Nephron (organoid): ENCODE measurements around the gene ERAP2.

Experiments used
- H3K27ac Mint-ChIP-seq, 3 experiments: 2 replicates each; pipeline ENCODE4 v1.8.0; 2020; ENCODE audit warnings: mixed read lengths in 3 of 3, mild to moderate bottlenecking in 2 of 3, moderate library complexity in 1 of 3
- H3K27me3 Mint-ChIP-seq: 2 replicates; pipeline ENCODE4 v1.8.0; 2021; ENCODE audit warnings: low read depth, mild to moderate bottlenecking, moderate library complexity, mixed read lengths
- H3K36me3 Mint-ChIP-seq: 2 replicates; pipeline ENCODE4 v1.8.0; 2020; ENCODE audit warnings: low read depth, mixed read lengths
- H3K4me1 Mint-ChIP-seq: 2 replicates; pipeline ENCODE4 v1.8.0; 2020; ENCODE audit warnings: mixed read lengths
- H3K4me3 Mint-ChIP-seq, 3 experiments: 2 replicates each; pipeline ENCODE4 v1.8.0; 2020; ENCODE audit warnings: mild to moderate bottlenecking in 3 of 3, mixed read lengths in 3 of 3, moderate library complexity in 2 of 3
- H3K9me3 Mint-ChIP-seq: 2 replicates; pipeline ENCODE4 v1.8.0; 2020; ENCODE audit warnings: mixed read lengths
- TF ChIP-seq, protein P1 (sequence below), 3 experiments: fragments of 200-600 bp; sonication (generic); IDR thresholded peaks; one replicate each; pipeline ENCODE4 v1.5.0; 2021; ENCODE audit warnings: antibody characterized with exemption in 3 of 3; ENCODE audit not compliant: unreplicated experiment in 3 of 3

ERAP2 gene

DNA sequence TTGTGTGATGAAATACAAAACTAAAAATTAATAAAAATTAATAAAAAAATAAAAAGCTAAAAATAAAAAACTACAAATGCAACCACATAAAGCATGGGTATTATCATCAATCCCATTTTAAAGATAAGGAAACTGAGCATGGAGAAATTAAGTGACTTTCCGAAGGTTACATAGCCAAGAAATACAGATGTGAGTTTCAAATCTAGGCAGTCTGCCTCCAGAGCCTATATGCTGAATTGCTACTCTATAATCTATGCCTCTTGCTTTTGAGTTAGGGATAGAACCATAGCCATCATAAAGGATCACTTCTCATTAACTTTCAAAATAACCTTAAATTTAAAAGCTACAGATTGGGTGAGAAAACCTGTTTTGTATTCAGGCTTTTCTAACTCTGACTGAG lies 18.8 kb upstream of the ERAP2 start:
- H3K9me3 Mint-ChIP-seq = no peaks in the 10 kb centered on the region
- H3K27me3 Mint-ChIP-seq = no peaks in the 10 kb centered on the region
- H3K4me1 Mint-ChIP-seq = peaks cover 15% of the 10 kb centered on the region
- no peak overlapping the region for H3K27ac Mint-ChIP-seq
- H3K36me3 Mint-ChIP-seq = no peaks in the 10 kb centered on the region
- H3K4me3 Mint-ChIP-seq = no peak overlapping the region
- TF ChIP-seq, protein P1, sequence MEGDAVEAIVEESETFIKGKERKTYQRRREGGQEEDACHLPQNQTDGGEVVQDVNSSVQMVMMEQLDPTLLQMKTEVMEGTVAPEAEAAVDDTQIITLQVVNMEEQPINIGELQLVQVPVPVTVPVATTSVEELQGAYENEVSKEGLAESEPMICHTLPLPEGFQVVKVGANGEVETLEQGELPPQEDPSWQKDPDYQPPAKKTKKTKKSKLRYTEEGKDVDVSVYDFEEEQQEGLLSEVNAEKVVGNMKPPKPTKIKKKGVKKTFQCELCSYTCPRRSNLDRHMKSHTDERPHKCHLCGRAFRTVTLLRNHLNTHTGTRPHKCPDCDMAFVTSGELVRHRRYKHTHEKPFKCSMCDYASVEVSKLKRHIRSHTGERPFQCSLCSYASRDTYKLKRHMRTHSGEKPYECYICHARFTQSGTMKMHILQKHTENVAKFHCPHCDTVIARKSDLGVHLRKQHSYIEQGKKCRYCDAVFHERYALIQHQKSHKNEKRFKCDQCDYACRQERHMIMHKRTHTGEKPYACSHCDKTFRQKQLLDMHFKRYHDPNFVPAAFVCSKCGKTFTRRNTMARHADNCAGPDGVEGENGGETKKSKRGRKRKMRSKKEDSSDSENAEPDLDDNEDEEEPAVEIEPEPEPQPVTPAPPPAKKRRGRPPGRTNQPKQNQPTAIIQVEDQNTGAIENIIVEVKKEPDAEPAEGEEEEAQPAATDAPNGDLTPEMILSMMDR (IDR thresholded peaks at IDR 0.05; ENCODE audit: unreplicated experiment in 3 of 3) = no peak

DNA sequence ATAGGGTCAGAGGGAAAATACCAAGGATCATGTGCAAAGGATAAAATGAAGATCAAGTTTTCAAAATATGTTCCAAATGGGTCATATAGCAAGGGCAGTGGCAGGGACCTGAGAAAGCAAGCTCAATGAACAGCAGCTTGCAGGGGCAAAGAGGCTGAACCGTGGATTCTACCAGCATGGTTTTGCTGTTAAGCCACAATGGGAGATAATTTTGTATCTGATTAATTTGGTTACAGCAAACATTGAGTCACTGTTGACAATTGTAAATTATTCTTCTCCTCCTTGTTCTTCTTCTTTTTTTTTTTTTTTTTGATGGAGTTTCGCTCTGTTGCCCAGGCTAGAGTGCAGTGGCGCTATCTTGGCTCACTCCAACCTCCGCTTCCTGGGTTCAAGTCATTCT lies 18.4 kb upstream of the ERAP2 start:
- no peak overlapping the region for H3K4me3 Mint-ChIP-seq
- no peak overlapping the region for H3K27ac Mint-ChIP-seq
- no peaks in the 10 kb centered on the region for H3K36me3 Mint-ChIP-seq
- TF ChIP-seq, protein P1 (IDR thresholded peaks at IDR 0.05; ENCODE audit: unreplicated experiment in 3 of 3) = no peak
- no peaks in the 10 kb centered on the region for H3K9me3 Mint-ChIP-seq
- H3K4me1 Mint-ChIP-seq = peaks cover 15% of the 10 kb centered on the region
- H3K27me3 Mint-ChIP-seq = no peaks in the 10 kb centered on the region

DNA sequence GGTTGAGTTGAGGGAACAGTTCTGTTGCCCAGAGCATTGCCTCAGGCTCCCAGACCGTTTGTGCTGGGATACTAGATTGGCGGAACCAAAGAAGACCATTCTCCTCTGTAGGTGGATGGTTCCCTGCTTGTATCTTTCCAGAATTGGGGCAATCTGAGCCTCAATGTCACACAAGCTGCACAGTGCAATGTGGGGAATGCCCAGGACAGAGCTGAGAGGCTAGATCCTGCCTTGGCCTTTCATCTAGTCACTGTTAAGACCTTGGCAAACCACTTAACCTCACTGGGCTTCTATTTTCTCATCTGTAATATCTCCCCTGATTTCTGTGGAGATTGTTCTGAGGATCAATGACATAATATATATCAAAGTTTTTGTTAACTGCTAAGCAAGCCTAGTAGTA lies 16.9 kb upstream of the ERAP2 start:
- no peak overlapping the region for H3K27ac Mint-ChIP-seq
- H3K27me3 Mint-ChIP-seq = no peaks in the 10 kb centered on the region
- H3K4me1 Mint-ChIP-seq = peaks cover 15% of the 10 kb centered on the region
- TF ChIP-seq, protein P1 (IDR thresholded peaks at IDR 0.05; ENCODE audit: unreplicated experiment in 3 of 3) = no peak
- no peaks in the 10 kb centered on the region for H3K36me3 Mint-ChIP-seq
- H3K4me3 Mint-ChIP-seq = no peak overlapping the region
- no peaks in the 10 kb centered on the region for H3K9me3 Mint-ChIP-seq

DNA sequence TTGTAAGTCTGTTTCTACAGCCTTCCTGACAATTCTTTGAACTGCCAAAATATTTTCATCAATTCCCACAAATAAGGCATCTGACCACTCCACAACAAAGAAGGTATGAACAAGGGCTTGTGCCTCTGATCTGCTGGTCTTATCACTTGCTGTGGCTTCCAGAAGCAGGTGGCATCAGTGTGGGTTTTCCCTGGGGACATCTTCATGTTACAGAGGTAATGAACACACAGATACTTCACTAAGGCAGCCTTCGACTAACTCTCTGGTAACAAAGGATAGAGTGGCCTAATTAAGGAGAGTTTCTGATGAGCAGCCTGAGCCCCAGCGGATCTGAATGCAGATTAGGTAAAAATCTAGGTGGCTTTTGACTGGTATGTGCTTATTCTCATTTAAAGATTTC lies 15.2 kb upstream of the ERAP2 start:
- no peaks in the 10 kb centered on the region for H3K36me3 Mint-ChIP-seq
- no peaks in the 10 kb centered on the region for H3K9me3 Mint-ChIP-seq
- TF ChIP-seq, protein P1 (IDR thresholded peaks at IDR 0.05; ENCODE audit: unreplicated experiment in 3 of 3) = no peak
- H3K4me1 Mint-ChIP-seq = peaks cover 9% of the 10 kb centered on the region
- H3K27me3 Mint-ChIP-seq = no peaks in the 10 kb centered on the region
- no peak overlapping the region for H3K4me3 Mint-ChIP-seq
- H3K27ac Mint-ChIP-seq = no peak overlapping the region

DNA sequence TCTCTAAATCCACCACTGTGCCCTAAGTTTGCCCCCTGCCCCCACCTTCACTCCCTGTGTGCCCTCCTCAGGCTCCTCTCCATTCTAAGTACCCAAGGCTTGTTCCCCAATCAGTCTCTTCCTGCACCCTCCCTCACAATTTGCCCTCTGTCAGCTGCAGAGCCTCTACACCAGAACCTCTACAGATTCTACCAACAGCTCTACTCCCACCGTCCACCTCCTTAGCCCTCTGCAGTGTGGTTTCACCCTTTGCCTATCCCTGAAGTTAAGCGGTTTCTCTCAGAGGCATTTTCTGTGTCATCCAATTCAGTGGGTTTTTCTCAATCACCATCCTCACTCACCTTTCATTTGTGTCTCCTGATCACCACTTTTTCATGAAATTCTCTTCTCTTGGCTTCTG lies 13.2 kb upstream of the ERAP2 start:
- Mint-ChIP-seq H3K9me3 (no peaks in the 10 kb centered on the region), H3K27ac (no peak overlapping the region), H3K27me3 (no peaks in the 10 kb centered on the region), H3K4me3 (no peak overlapping the region), H3K36me3 (no peaks in the 10 kb centered on the region), H3K4me1 (no peaks in the 10 kb centered on the region)
- TF ChIP-seq, protein P1 (IDR thresholded peaks at IDR 0.05; ENCODE audit: unreplicated experiment in 3 of 3) = no peak

DNA sequence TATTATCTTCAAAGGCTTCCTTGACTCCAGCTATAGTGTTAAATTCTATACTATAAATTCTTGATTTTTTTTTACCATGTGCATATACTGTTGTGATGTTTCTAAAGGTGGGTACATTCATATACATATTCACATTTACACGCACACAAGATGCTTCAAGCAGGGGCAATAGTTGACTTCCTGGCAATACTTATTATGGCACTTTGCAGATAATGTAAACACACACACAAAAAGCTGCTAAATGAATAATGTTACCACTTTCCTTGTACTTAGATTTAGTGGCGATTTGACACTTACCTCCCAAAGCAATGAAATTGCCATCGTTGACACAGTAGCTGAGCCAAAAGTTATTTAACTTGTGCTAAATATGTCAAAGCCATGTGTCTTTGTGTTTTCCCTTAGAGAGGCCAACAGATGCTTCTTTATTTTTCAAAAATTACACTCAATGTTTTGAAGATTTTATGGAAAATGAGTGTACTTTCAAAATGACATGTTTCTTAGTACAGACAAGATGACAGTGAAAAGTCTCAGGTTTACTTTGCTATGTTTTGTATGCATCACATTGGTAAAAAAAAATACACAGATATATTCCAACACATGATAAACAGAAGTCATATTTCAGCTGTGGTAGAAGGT lies 12.2 kb upstream of the ERAP2 start:
- TF ChIP-seq, protein P1 (IDR thresholded peaks at IDR 0.05; ENCODE audit: unreplicated experiment in 3 of 3) = no peak
- Mint-ChIP-seq H3K36me3 (no peaks in the 10 kb centered on the region), H3K4me3 (no peak overlapping the region), H3K4me1 (no peaks in the 10 kb centered on the region), H3K27me3 (no peaks in the 10 kb centered on the region), H3K27ac (no peak overlapping the region), H3K9me3 (no peaks in the 10 kb centered on the region)
